Nephron progenitor cell (in vitro differentiated cells): ENCODE data around the gene TIAM2.

Experiments used
- DNase-seq: peaks from one replicate; pipeline ENCODE4 v3.0.0; 2021
- H3K27ac Mint-ChIP-seq: 2 replicates; pipeline ENCODE4 v1.8.0; 2021; ENCODE audit warnings: mild to moderate bottlenecking, moderate library complexity, mixed read lengths
- H3K27me3 Mint-ChIP-seq: 2 replicates; pipeline ENCODE4 v1.8.0; 2021; ENCODE audit warnings: mild to moderate bottlenecking, low read depth, mixed read lengths; ENCODE audit not compliant: poor library complexity
- H3K36me3 Mint-ChIP-seq: 2 replicates; pipeline ENCODE4 v1.8.0; 2021; ENCODE audit warnings: low read depth, mixed read lengths
- H3K4me1 Mint-ChIP-seq: 2 replicates; pipeline ENCODE4 v1.8.0; 2021; ENCODE audit warnings: mixed read lengths
- H3K4me3 Mint-ChIP-seq: 2 replicates; pipeline ENCODE4 v1.8.0; 2021; ENCODE audit warnings: mild to moderate bottlenecking, moderate library complexity, mixed read lengths
- H3K9me3 Mint-ChIP-seq: 2 replicates; pipeline ENCODE4 v1.8.0; 2021; ENCODE audit warnings: mild to moderate bottlenecking, moderate library complexity, mixed read lengths
- TF ChIP-seq, protein P1 (sequence below): fragments of 200-600 bp; sonication (generic); IDR thresholded peaks from 2 replicates; pipeline ENCODE4 v1.5.0; 2021; ENCODE audit warnings: antibody characterized with exemption

The TIAM2 gene

DNA sequence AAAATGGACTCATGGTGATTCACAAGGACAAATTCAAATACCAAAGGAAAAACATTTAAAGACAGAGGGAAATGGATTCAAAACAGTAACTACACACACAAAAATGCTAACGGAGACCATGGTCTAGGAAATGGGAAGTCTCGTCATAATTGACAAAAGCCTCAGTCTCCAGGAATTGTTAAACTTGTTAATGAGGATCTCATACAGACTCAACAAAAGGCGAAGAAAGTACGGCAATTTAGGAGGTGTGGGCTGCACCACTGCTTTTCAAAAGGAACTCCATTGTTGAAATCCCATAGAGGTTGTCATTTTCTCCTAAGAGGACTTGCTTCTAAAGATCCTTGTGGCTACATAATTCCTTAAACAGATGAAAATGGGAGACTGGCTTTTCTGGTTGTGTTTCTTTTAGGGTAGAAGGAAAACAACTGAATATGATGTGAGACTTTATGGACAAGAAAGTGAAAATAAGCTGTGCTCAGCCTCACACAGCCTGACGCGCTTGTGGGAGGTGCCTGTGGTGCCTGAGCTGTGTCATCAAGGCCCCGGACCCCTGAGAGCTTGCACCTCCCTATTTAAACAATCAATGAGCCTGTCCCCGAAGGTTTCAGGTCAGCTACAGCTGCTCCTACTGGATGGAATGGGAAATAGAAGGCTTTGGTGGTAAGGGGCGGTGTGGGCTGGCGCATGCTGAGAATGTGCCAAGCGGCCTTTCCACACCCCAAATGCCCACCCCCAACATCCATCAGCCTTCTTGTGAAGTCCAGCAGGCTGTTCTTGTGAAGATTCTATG lies 266.2 kb downstream of the TIAM2 start:
- TF ChIP-seq, protein P1, sequence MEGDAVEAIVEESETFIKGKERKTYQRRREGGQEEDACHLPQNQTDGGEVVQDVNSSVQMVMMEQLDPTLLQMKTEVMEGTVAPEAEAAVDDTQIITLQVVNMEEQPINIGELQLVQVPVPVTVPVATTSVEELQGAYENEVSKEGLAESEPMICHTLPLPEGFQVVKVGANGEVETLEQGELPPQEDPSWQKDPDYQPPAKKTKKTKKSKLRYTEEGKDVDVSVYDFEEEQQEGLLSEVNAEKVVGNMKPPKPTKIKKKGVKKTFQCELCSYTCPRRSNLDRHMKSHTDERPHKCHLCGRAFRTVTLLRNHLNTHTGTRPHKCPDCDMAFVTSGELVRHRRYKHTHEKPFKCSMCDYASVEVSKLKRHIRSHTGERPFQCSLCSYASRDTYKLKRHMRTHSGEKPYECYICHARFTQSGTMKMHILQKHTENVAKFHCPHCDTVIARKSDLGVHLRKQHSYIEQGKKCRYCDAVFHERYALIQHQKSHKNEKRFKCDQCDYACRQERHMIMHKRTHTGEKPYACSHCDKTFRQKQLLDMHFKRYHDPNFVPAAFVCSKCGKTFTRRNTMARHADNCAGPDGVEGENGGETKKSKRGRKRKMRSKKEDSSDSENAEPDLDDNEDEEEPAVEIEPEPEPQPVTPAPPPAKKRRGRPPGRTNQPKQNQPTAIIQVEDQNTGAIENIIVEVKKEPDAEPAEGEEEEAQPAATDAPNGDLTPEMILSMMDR = no peak
- no peaks in the 10 kb centered on the region for H3K9me3 Mint-ChIP-seq
- H3K4me1 Mint-ChIP-seq = peaks cover 20% of the 10 kb centered on the region
- no peak overlapping the region for H3K4me3 Mint-ChIP-seq
- no peak overlapping the region for H3K27ac Mint-ChIP-seq
- DNase-seq = no peak
- H3K36me3 Mint-ChIP-seq = peaks cover 40% of the 10 kb centered on the region
- H3K27me3 Mint-ChIP-seq = peaks cover 1% of the 10 kb centered on the region

- Mint-ChIP-seq H3K27ac (peak overlapping the region; percentile 56), H3K27me3 (no peaks in the 10 kb centered on the region), H3K4me3 (no peak overlapping the region), H3K4me1 (peaks cover 20% of the 10 kb centered on the region), H3K36me3 (peaks cover 38% of the 10 kb centered on the region), H3K9me3 (no peaks in the 10 kb centered on the region)
- TF ChIP-seq, protein P1 = no peak
- no peak for DNase-seq
These were observed 267.5 kb downstream of the TIAM2 start for GRCh38 chr6:155262655-155263054.

DNA sequence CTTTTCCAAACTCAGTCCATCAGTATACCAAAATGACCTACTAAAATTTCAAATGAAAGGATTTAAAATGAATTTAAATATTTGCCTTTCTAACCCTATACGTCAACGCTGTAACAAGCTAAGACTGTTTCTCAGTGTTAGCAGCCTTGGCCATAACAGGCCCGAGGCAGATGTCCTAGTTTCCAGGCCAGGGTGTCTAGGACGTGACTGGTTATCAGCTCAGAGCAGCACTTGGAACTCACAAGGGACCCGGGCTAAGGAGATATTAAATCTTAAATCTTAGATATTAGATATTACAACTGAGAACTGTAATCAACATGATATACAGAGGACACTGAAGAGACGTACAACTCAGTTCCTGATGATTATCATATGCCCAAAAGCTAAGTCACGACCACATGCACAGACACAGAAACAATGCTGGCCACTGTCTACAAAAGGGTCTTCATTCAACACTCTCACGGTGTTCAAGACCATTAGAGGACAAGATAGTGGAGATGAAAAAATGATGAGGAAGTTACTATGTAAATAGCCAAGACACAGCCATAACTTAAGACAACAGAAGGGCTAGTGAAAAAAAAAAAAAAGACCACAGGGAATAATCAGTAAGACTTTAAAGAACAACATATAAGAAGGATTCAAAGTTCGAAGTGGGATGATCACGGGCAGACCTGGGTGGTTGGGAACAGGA lies 268.4 kb downstream of the TIAM2 start, which contains the start of gene CLDN20:
TSS of gene CLDN20 (plus strand) at position 641 of the 691 bp plus-strand sequence. CDS start 11,707 bp downstream, outside the sequence.
- H3K27ac Mint-ChIP-seq = no peak within 1 kb of the TSS

DNA sequence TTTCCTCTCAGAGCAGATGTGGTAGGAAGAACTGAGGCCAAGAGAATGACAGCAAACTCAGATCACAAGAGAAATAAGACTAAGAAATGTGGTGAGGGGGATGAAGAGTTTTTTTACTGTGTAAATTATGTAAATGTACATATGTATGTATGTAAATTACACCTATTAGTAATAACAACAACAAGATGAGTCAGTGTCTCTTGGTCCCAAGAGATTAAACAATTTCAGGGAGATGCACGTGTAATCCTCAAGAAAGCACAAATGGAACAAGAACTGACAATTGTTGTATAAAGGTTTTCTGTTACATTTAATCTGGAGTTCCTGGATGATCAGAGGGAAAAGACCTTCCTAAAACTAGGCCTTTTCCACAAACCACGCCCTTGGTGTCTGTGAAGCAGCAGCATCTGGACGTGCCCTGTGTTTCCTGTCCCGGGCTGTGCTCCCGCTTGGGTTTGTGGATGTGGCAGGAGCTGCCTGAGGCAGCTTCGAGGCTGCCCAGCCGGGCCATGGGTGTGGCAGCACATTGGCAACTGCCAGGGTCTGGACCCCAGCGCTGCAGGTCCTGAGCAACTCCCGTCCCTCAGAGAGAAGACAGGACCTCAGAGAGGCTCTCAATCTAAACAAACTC lies 269.7 kb downstream of the TIAM2 start:
- peaks cover 48% of the 10 kb centered on the region for H3K36me3 Mint-ChIP-seq
- TF ChIP-seq, protein P1 = no peak
- no peak overlapping the region for H3K27ac Mint-ChIP-seq
- H3K4me3 Mint-ChIP-seq = no peak overlapping the region
- H3K9me3 Mint-ChIP-seq = peaks cover 4% of the 10 kb centered on the region
- no peaks in the 10 kb centered on the region for H3K27me3 Mint-ChIP-seq
- DNase-seq = no peak
- peaks cover 21% of the 10 kb centered on the region for H3K4me1 Mint-ChIP-seq

More for the DNA sequence above, 268.4 kb downstream of the TIAM2 start, which contains the start of gene CLDN20:
- H3K27me3 Mint-ChIP-seq = no peaks in the 10 kb centered on the region
- peaks cover 20% of the 10 kb centered on the region for H3K4me1 Mint-ChIP-seq
- peaks cover 4% of the 10 kb centered on the region for H3K9me3 Mint-ChIP-seq
- TF ChIP-seq, protein P1 = no peak
- DNase-seq = no peak
- peaks cover 42% of the 10 kb centered on the region for H3K36me3 Mint-ChIP-seq
- no peak within 1 kb of the TSS for H3K4me3 Mint-ChIP-seq

DNA sequence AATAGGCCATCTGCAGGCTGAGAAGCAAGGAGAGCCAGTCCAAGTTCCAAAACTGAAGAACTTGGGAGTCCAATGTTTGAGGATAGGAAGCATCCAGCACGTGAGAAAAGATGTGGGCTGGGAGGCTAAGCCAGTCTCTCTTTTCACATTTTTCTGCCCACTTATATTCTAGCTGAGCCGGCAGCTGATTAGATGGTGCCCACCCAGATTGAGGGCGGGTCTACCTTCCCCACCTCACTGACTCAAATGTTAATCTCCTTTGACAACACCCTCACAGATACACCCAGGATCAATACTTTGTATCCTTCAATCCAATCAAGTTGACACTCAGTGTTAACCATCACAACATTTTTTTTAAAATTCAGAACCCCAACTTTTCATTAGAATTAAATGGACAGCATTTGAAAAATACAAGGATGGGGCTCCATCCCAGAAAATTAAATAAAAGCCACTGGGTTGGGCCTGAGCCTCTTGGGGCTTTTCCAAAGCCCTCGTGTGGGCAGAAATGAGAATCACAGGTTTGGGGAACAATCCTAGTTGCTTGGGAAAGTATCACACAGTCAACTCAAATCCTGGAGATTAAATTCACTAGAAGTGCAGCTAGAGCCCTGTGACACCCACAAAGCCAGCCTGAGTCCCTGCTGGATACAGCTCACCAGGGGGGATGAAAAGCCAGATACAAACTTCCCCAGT lies 270.9 kb downstream of the TIAM2 start:
- H3K4me1 Mint-ChIP-seq = peaks cover 28% of the 10 kb centered on the region
- no peak overlapping the region for H3K27ac Mint-ChIP-seq
- H3K36me3 Mint-ChIP-seq = peaks cover 52% of the 10 kb centered on the region
- DNase-seq = no peak
- no peaks in the 10 kb centered on the region for H3K27me3 Mint-ChIP-seq
- TF ChIP-seq, protein P1 = no peak
- H3K4me3 Mint-ChIP-seq = no peak overlapping the region
- H3K9me3 Mint-ChIP-seq = peaks cover 4% of the 10 kb centered on the region
